DMS114 treated with DMSO at 0.1 percent for 48 hours (cell line): ENCODE results near the gene CRYAB.
"Not testable (repeated sequence)": the region's sequence is repeated elsewhere in the genome, so short reads cannot be mapped to it uniquely, and the experiment has no call there.

Source experiments
- DNase-seq: peaks from one replicate; lab custom pipeline; 2025; ENCODE audit not compliant: unreplicated experiment; lab: John Stamatoyannopoulos, UW

The CRYAB gene

GRCh38 chr11:111908639-111909305 lies 2.8 kb downstream of the CRYAB start:
- no peak for DNase-seq

GRCh38 chr11:111906680-111907079 lies 4.9 kb downstream of the CRYAB start:
- no peak for DNase-seq

- DNase-seq = no peak
Measured at GRCh38 chr11:111905411-111905810, 6.2 kb downstream of the CRYAB start.

GRCh38 chr11:111886844-111887243 lies 24.7 kb downstream of the CRYAB start:
- DNase-seq = no peak

- no peak for DNase-seq
Measured at GRCh38 chr11:111886032-111886431, 25.5 kb downstream of the CRYAB start.

- not testable (repeated sequence) for DNase-seq
Measured at GRCh38 chr11:111885053-111885452, 26.5 kb downstream of the CRYAB start.

- no peak for DNase-seq
Measured at GRCh38 chr11:111882202-111882601, 29.4 kb downstream of the CRYAB start.

- no peak for DNase-seq
Measured at GRCh38 chr11:111879637-111879960, 32.0 kb downstream of the CRYAB start.

- DNase-seq = peak; percentile 80
Measured at GRCh38 chr11:111878849-111879636, 32.5 kb downstream of the CRYAB start, which contains the start of the genes CFAP68 and FDXACB1. Gene CFAP68, plus strand, starts transcription at chr11:111879541. Its CDS starts 20 bp downstream, at chr11:111879561. Gene FDXACB1, minus strand, starts transcription at chr11:111879165. Its CDS starts 33 bp downstream, at chr11:111879132.

GRCh38 chr11:111878385-111878848 lies 33.2 kb downstream of the CRYAB start:
- no peak for DNase-seq

GRCh38 chr11:111871693-111872161 lies 39.8 kb downstream of the CRYAB start:
- no peak for DNase-seq

GRCh38 chr11:111870886-111871692 lies 40.5 kb downstream of the CRYAB start, which contains the start of gene ALG9:
Gene ALG9, minus strand, starts transcription at chr11:111871581. Its CDS starts 99 bp downstream, at chr11:111871482.
- DNase-seq = peak; percentile 51

GRCh38 chr11:111870522-111870885 lies 41.1 kb downstream of the CRYAB start:
- no peak for DNase-seq

GRCh38 chr11:111870113-111870512 lies 41.5 kb downstream of the CRYAB start:
- no peak for DNase-seq

GRCh38 chr11:111860257-111860656 lies 51.3 kb downstream of the CRYAB start:
- DNase-seq = no peak
